A673 (cell line): ENCODE measurements around the gene CYYR1. TPM values are rescaled to one million over a fixed set of nuclear protein-coding genes. Genes with fewer than 3 reads are reported as not detected.
A peak's percentile ranks its signal among the peaks of the same experiment; 100 is the strongest.

ENCODE experiments used
- BruUV-seq: library from RNA; stranded (reverse); fragments of 400-500 nt; replicated peaks from 2 replicates; lab custom pipeline; 2021; lab: Mats Ljungman, UMichigan
- CTCF ChIA-PET: fragments of 300-600 bp; sonication (Branson Sonifier 250); formaldehyde crosslinking; loops from one replicate; lab custom pipeline; 2022; ENCODE audit warnings: antibody characterized with exemption; lab: Charles Lee
- POLR2A ChIA-PET: fragments of 300-600 bp; sonication (Branson Sonifier 250); formaldehyde crosslinking; loops from one replicate; lab custom pipeline; 2022; ENCODE audit warnings: antibody characterized with exemption; ENCODE audit not compliant: low non-redundant PET; lab: Charles Lee
- DNase-seq: peaks from one replicate; pipeline ENCODE4 v3.0.0-alpha.2; 2015; ENCODE audit warnings: low spot score
- H3K27ac ChIP-seq: fragments of 200-600 bp; sonication (generic); 2 replicates; pipeline ENCODE4 v1.5.1; 2016; ENCODE audit warnings: mixed run types, low read depth, mild to moderate bottlenecking, mixed read lengths, antibody characterized with exemption, low read length; ENCODE audit not compliant: poor library complexity, severe bottlenecking
- H3K27me3 ChIP-seq: fragments of 200-600 bp; sonication (generic); replicated peaks from 2 replicates; pipeline ENCODE4 v1.6.1; 2017; ENCODE audit warnings: mixed run types, low read depth, mild to moderate bottlenecking, mixed read lengths, antibody characterized with exemption, low read length; ENCODE audit not compliant: insufficient read depth, poor library complexity
- H3K36me3 ChIP-seq: fragments of 200-600 bp; sonication (generic); 2 replicates; pipeline ENCODE4 v1.6.1; 2016; ENCODE audit warnings: mixed run types, mild to moderate bottlenecking, mixed read lengths, antibody characterized with exemption, low read length; ENCODE audit not compliant: insufficient read depth, poor library complexity, severe bottlenecking
- H3K4me1 ChIP-seq: fragments of 200-600 bp; sonication (generic); 2 replicates; pipeline ENCODE4 v1.6.1; 2017; ENCODE audit warnings: mixed run types, mild to moderate bottlenecking, mixed read lengths, antibody characterized with exemption, low read length; ENCODE audit not compliant: insufficient read depth, poor library complexity, severe bottlenecking
- H3K4me3 ChIP-seq: fragments of 200-600 bp; sonication (generic); 2 replicates; pipeline ENCODE4 v1.5.1; 2016; ENCODE audit warnings: low read depth, mixed run types, mild to moderate bottlenecking, mixed read lengths, low read length; ENCODE audit not compliant: poor library complexity, severe bottlenecking
- H3K9me3 ChIP-seq: fragments of 200-600 bp; sonication (generic); 2 replicates; pipeline ENCODE4 v1.6.1; 2016; ENCODE audit warnings: mixed run types, low read depth, mild to moderate bottlenecking, mixed read lengths, antibody characterized with exemption, low read length; ENCODE audit not compliant: poor library complexity, severe bottlenecking
- CTCF ChIP-seq: fragments of 300-800, 200-600 bp; sonication (generic); conservative IDR thresholded peaks from 2 replicates; pipeline ENCODE4 v1.5.1; 2017; ENCODE audit warnings: low read depth, mild to moderate bottlenecking, antibody characterized with exemption, low read length, moderate library complexity, mixed read lengths
- EZH2 ChIP-seq: fragments of 200-600 bp; sonication (generic); IDR thresholded peaks from 2 replicates; pipeline ENCODE4 v1.6.1; 2017; ENCODE audit warnings: borderline replicate concordance, low read depth, mild to moderate bottlenecking, mixed read lengths, antibody characterized with exemption, low read length; ENCODE audit not compliant: poor library complexity, severe bottlenecking
- intact Hi-C: fragments of 100-400 bp; cut with micrococcal nuclease; formaldehyde crosslinking; loops from one replicate; pipeline ENCODE4 v1.10.0; 2022; ENCODE audit not compliant: unreplicated experiment
- total RNA-seq: library from RNA; stranded (reverse); gene quantifications from 2 replicates; pipeline ENCODE4 v1.2.3, GENCODE V29; 2021

CYYR1 gene
- total RNA-seq, 1 experiment from 2014 or later: 96.4 TPM

GRCh38 chr21:26499495-26499894 is 73.6 kb downstream of the CYYR1 start:
- ChIA-PET CTCF (no interaction called here), POLR2A (no interaction called here)
- Histone ChIP-seq H3K36me3 (no peaks in the 10 kb centered on the region), H3K27me3 (no peaks in the 10 kb centered on the region), H3K9me3 (no peaks in the 10 kb centered on the region), H3K4me1 (peaks cover 13% of the 10 kb centered on the region), H3K27ac (no peak overlapping the region), H3K4me3 (no peak overlapping the region)
- DNase-seq: no peak
- TF ChIP-seq CTCF (no peak), EZH2 (no peak)
- BruUV-seq: no TSS peak
- intact Hi-C loops: no loop called here

- no TSS peak for BruUV-seq
- intact Hi-C loops: no loop called here
- Histone ChIP-seq H3K9me3 (no peaks in the 10 kb centered on the region), H3K4me1 (peaks cover 37% of the 10 kb centered on the region), H3K27me3 (no peaks in the 10 kb centered on the region), H3K4me3 (no peak overlapping the region), H3K27ac (peak overlapping the region; percentile 62), H3K36me3 (no peaks in the 10 kb centered on the region)
- ChIA-PET POLR2A (no interaction called here), CTCF (no interaction called here)
- TF ChIP-seq EZH2: no peak
- no peak for TF ChIP-seq CTCF
- DNase-seq: peak; percentile 49
These were observed 77.7 kb downstream of the CYYR1 start for GRCh38 chr21:26495283-26495849.

GRCh38 chr21:26491663-26492062 is 81.4 kb downstream of the CYYR1 start:
- no peaks in the 10 kb centered on the region for H3K36me3 ChIP-seq
- H3K27ac ChIP-seq: peak overlapping the region; percentile 90
- peaks cover 53% of the 10 kb centered on the region for H3K4me1 ChIP-seq
- no peak overlapping the region for H3K4me3 ChIP-seq
- ChIA-PET POLR2A (no interaction called here), CTCF (no interaction called here)
- TF ChIP-seq CTCF: no peak
- no peak for DNase-seq
- H3K27me3 ChIP-seq: no peaks in the 10 kb centered on the region
- H3K9me3 ChIP-seq: no peaks in the 10 kb centered on the region
- intact Hi-C loops: loop anchor here (2.0 kb wide), 1 partner anchor 77 kb away; no protein-coding TSS in a partner anchor
- BruUV-seq: no TSS peak
